Colonic mucosa (tissue), 4 donors: ENCODE measurements around the gene GP1BB. TPM values are rescaled to one million over a fixed set of nuclear protein-coding genes. Genes with fewer than 3 reads are reported as not detected.

Experiments used
- DNase-seq: peaks from one replicate; pipeline ENCODE4 v3.0.0-alpha.2; 2020
- H3K27ac ChIP-seq: fragments of 200-600 bp; one replicate; pipeline ENCODE4 v1.8.0; 2021
- H3K27me3 ChIP-seq: fragments of 200-600 bp; one replicate; pipeline ENCODE4 v1.8.0; 2021
- H3K36me3 ChIP-seq: fragments of 200-600 bp; one replicate; pipeline ENCODE4 v1.8.0; 2021
- H3K4me1 ChIP-seq: fragments of 200-600 bp; one replicate; pipeline ENCODE4 v1.8.0; 2021; ENCODE audit warnings: mild to moderate bottlenecking
- H3K4me3 ChIP-seq: fragments of 200-600 bp; one replicate; pipeline ENCODE4 v1.8.0; 2021
- H3K9ac ChIP-seq, 2 donors: one replicate each; pipeline ENCODE4 v1.7.0; 2013; ENCODE audit warnings: control low read depth in 2 of 2, low read depth in 2 of 2, low read length in 2 of 2
- H3K9me3 ChIP-seq: fragments of 200-600 bp; one replicate; pipeline ENCODE4 v1.8.0; 2021
- CTCF ChIP-seq: fragments of 200-600 bp; IDR thresholded peaks from one replicate; pipeline ENCODE4 v1.8.0; 2022; ENCODE audit warnings: antibody characterized with exemption, mild to moderate bottlenecking
- intact Hi-C: fragments of 100-400 bp; cut with DNase I; formaldehyde crosslinking; loops from one replicate; pipeline ENCODE4 v1.14.1; 2022
- total RNA-seq, 2 donors: library from RNA; stranded (reverse); fragmentation: NEBNext Ultra II Directional in 1 of 2; extraction: Animal tissue kit (Norgen Biotek cat#: 25700) in 1 of 2; gene quantifications; one replicate each; pipeline ENCODE4 v1.2.1, GENCODE V29; 2021
- donor health status: healthy.
- donor health status: DM: no; HTN: no; CAD: no.
- donor health status: DM: no; HTN: no; CAD: no.

The GP1BB gene
- total RNA-seq, 2 donors from 2014 or later = 0.45 to 1.1 TPM

DNA sequence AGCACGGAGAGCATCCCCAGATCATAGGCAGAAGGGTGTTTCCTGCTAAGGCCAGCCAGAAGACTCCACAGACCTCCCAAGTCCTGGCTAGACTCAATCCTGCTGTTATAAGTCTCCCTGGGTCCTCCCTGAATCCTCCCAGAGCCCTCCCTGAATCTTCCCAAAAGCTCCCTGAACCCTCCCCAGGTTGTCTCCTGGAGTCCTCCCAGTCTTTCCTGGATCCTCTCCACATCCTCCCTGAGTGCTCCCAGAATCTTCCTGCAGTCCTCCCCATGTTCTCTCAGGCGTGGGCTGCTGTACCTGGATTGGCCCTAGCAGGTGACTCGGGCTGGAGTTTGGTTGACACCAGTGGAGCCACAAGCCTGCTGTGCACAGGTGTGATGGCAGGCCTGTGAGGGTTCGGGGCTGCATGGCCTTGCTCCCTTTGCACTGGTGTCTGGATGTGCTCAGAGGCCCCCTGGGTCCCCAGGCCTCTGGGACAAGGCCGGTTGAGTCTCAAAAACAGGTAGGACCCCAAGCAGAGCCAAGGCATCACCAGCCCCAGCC, 11.6 kb downstream of the GP1BB start:
- no peak for TF ChIP-seq CTCF
- no peak overlapping the region for H3K9ac ChIP-seq
- DNase-seq = no peak
- peaks cover 7% of the 10 kb centered on the region for H3K4me1 ChIP-seq
- H3K9me3 ChIP-seq = no peaks in the 10 kb centered on the region
- H3K4me3 ChIP-seq = no peak overlapping the region
- intact Hi-C loops = no loop called here
- H3K27me3 ChIP-seq = peaks cover 5% of the 10 kb centered on the region
- no peak overlapping the region for H3K27ac ChIP-seq
- no peaks in the 10 kb centered on the region for H3K36me3 ChIP-seq

GRCh38 chr22:19735665-19736510, 12.5 kb downstream of the GP1BB start:
- Histone ChIP-seq H3K27ac (no peak overlapping the region), H3K9ac (no peak overlapping the region), H3K9me3 (no peaks in the 10 kb centered on the region), H3K4me1 (peaks cover 1% of the 10 kb centered on the region), H3K27me3 (peaks cover 5% of the 10 kb centered on the region), H3K36me3 (no peaks in the 10 kb centered on the region), H3K4me3 (no peak overlapping the region)
- DNase-seq = no peak
- TF ChIP-seq CTCF = no peak
- intact Hi-C loops = no loop called here

GRCh38 chr22:19737846-19738663, 14.7 kb downstream of the GP1BB start:
- no peaks in the 10 kb centered on the region for H3K9me3 ChIP-seq

GRCh38 chr22:19738664-19739447, 15.5 kb downstream of the GP1BB start:
- Histone ChIP-seq H3K9ac (no peak overlapping the region), H3K4me3 (no peak overlapping the region), H3K27me3 (no peaks in the 10 kb centered on the region), H3K9me3 (no peaks in the 10 kb centered on the region), H3K27ac (no peak overlapping the region), H3K36me3 (no peaks in the 10 kb centered on the region), H3K4me1 (no peaks in the 10 kb centered on the region)
- intact Hi-C loops = no loop called here
- no peak for DNase-seq
- no peak for TF ChIP-seq CTCF

More at GRCh38 chr22:19737846-19738663, 14.7 kb downstream of the GP1BB start:
- H3K4me1 ChIP-seq = no peaks in the 10 kb centered on the region
- H3K27me3 ChIP-seq = no peaks in the 10 kb centered on the region
- DNase-seq = no peak
- intact Hi-C loops = no loop called here
- TF ChIP-seq CTCF = no peak
- no peak overlapping the region for H3K9ac ChIP-seq
- H3K36me3 ChIP-seq = no peaks in the 10 kb centered on the region
- no peak overlapping the region for H3K4me3 ChIP-seq
- H3K27ac ChIP-seq = no peak overlapping the region

GRCh38 chr22:19739448-19739895, 16.1 kb downstream of the GP1BB start:
- Histone ChIP-seq H3K27ac (no peak overlapping the region), H3K9me3 (no peaks in the 10 kb centered on the region), H3K9ac (no peak overlapping the region), H3K4me1 (no peaks in the 10 kb centered on the region), H3K36me3 (no peaks in the 10 kb centered on the region), H3K27me3 (no peaks in the 10 kb centered on the region), H3K4me3 (no peak overlapping the region)
- no peak for TF ChIP-seq CTCF
- intact Hi-C loops = no loop called here
- DNase-seq = no peak
